ENCODE measurements around the gene REEP3. TPM values are rescaled to one million over a fixed set of nuclear protein-coding genes. Genes with fewer than 3 reads are reported as not detected.

Gene REEP3
- total and polyA plus RNA-seq, 2 of the 8 experiments (the other 6 are each of a cell fraction or from before 2014, with no cell fraction given), result 5.8 to 31.5 TPM

GRCh38 chr10:63642808-63643207 is 121.6 kb downstream of the REEP3 start (continued):
- no peak for TF ChIP-seq PHF8 (conservative IDR thresholded peaks at IDR 0.05; ENCODE audit: low read depth, low read length)
- no peak for TF ChIP-seq JUND (IDR thresholded peaks at IDR 0.05; ENCODE audit: low read length)

Measured in H1 (cell line).